ENCODE measurements around the gene CNTN1.

DNA sequence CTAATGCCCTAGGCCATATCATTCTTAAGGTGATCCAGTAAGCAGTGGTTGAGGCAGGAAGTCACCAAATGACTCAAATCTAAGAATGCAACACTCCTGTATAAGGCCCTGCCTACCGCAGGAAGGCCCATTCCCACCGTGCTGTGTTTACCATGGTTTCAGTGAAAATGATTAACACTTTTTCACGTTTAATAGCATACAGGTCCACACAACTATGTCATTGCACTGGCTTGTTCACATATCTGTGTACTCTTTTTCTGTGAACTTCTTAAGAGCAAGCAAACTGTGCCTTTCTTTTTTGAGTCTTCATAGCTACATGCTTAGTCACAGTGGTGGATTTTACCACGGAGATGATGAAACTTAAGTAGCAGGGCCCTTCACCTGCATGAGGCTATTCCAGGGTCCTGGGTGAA lies 214.9 kb downstream of the CNTN1 start:
- TF ChIP-seq, protein P1, sequence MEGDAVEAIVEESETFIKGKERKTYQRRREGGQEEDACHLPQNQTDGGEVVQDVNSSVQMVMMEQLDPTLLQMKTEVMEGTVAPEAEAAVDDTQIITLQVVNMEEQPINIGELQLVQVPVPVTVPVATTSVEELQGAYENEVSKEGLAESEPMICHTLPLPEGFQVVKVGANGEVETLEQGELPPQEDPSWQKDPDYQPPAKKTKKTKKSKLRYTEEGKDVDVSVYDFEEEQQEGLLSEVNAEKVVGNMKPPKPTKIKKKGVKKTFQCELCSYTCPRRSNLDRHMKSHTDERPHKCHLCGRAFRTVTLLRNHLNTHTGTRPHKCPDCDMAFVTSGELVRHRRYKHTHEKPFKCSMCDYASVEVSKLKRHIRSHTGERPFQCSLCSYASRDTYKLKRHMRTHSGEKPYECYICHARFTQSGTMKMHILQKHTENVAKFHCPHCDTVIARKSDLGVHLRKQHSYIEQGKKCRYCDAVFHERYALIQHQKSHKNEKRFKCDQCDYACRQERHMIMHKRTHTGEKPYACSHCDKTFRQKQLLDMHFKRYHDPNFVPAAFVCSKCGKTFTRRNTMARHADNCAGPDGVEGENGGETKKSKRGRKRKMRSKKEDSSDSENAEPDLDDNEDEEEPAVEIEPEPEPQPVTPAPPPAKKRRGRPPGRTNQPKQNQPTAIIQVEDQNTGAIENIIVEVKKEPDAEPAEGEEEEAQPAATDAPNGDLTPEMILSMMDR (IDR thresholded peaks at IDR 0.05) = no peak
- TF ChIP-seq POLR2A (IDR thresholded peaks at IDR 0.05) = no peak

Data from prostate gland (tissue), 2 donors.